ENCODE results near the gene CD300E.
A peak's percentile ranks its signal among the peaks of the same experiment; 100 is the strongest.
"Not testable (repeated sequence)": the region's sequence is repeated elsewhere in the genome, so short reads cannot be mapped to it uniquely, and the experiment has no call there.

Gene CD300E

GRCh38 chr17:74633326-74633725 lies 9.8 kb upstream of the CD300E start:
- no peak for DNase-seq

- no peak for DNase-seq
Measured at GRCh38 chr17:74632617-74633016, 9.1 kb upstream of the CD300E start.

DNA sequence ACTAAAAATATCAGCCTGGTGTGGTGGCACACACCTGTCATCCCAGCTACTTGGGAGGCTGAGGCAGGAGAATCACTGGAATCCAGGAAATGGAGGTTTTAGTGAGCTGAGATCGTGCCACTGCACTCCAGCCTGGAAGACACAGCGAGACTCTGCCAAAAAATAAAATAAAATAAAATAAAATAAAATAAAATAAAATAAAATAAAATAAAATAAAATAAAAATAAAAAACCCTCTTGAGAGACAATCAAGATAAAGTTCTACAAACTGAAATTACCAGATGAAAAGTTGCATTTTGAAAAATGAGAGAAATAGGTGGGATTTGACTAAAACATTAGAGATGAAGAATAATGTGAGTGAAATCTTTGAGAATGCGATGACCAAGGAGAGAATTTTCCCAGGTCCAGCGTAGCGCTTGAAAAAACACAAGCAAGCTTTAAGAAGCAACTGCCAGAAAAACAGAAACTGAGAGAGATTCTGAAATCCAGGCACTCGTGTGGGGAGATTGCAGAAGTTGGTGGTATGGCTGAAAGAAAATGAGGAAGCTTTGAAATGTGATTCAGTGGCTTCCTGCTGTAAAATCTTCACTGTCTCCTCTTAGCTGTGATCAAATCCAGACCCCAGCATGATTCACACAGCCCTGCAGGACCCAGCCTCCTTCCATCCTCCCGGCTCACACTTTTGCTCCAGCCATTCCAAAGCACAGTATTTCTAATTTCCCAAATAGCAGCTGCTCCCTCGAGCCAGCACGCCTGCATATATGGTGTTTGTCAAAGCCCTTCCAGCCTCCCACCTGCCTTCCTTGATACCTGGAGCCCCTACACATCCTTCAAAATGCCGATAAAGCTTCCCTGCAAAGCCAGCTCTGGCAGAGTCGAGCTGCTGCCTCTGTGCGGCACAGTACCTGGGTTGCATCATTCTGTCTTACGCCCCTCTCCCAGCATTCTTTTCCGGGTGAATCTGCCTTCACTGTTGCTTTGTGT lies 8.2 kb upstream of the CD300E start:
- DNase-seq, result no peak

DNA sequence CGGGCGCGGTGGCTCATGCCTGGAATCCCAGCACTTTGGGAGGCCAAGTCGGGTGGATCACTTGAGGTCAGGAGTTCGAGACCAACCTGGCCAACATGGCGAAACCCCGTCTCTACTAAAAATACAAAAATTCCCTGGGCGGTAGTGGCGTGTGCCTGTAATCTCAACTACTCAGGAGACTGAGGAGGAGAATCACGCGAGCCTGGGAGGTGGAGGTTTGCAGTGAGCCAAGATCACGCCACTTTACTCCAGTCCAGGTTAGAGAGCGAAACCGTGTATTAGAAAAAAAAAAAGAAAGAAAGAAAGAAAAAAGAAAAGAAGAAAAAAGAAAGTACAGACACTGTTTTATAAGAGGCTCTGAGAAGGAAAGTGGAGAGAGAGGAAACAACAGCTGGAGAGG lies 6.7 kb upstream of the CD300E start:
- DNase-seq, result not testable (repeated sequence)

DNA sequence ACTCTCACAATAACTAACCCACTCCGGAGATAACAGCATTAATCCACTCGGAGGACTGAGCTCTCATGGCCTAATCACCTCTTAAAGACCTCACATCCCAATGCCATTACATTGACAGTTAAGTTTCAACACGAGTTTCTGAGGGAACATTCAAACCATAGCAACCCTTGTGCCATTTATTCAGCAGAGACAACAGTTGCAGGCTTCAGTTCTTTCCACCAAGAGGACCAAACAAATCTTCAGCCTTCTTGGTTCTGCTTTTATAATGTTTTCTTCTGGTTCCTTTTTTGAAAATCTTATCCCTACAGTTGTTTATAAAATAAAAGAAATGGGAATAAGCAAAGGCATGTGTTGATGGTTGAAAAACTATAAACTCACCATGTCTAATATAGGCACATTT lies 2.1 kb upstream of the CD300E start:
- DNase-seq, result no peak

- no peak for DNase-seq
Measured at GRCh38 chr17:74624131-74624530, 593 bp upstream of the CD300E start.

- DNase-seq, result no peak
Measured at GRCh38 chr17:74619077-74619673, 4.4 kb downstream of the CD300E start.

- no peak for DNase-seq
Measured at GRCh38 chr17:74618451-74618850, 5.1 kb downstream of the CD300E start.

DNA sequence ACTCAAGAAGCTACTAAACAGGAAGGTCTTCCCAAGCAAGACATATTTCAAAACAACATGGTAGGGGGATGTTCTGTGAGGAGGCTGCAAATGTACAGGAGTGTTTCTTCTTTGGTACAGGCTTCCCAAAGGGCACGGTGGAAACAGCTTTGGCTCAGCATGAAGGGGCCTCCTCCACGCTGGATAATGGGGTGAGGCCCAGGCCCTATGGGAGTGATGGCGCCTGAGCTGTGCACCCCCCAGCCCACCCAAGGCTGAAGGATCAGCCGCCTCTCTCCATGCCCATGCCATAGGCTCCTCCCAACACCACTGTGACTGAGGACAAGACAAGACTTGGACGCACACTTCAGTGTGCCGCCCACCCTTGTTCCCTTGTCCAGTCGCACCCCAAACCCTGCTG lies 6.8 kb downstream of the CD300E start:
- no peak for DNase-seq

DNA sequence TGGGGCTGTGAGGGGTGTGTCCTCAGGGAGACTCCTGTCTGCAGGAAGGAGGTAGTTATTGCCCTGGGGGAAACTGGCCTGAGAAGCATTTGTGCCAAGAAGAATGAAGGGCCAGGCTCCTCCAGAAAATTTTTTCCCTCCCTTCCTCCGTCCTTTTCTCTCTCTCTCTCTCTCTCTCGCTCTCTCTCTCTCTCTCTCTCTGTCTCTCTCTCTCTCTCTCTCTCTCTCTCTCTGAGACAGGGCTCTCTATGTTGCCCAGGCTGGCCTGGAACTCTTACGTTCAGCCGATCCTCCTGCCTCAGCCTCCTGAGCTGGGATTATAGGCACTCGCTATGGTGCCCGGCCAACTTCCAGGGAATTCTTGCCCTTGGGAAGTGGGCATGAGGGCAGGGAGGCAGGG lies 11.5 kb downstream of the CD300E start:
- no peak for DNase-seq

DNA sequence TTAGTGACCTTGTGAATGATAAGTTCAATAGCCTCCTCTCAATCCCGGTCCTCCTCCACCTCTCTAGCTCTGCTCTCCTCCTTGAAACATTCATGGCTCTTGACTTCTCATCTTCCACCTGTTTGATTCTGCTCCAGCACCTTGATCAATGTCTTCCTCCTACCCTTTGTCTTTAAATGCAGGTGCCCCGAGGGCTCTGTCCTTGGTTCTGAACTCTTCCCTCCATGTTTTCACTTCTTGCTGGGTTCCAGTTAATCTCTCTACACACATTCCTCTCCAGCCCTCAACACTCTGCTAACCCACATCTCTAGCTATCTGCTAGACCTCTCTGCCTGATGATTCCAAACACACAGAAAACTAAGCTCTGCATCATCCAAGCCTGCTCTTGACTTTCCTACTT lies 13.4 kb downstream of the CD300E start:
- DNase-seq, result no peak

GRCh38 chr17:74608511-74608910 lies 15.0 kb downstream of the CD300E start:
- no peak for DNase-seq

DNA sequence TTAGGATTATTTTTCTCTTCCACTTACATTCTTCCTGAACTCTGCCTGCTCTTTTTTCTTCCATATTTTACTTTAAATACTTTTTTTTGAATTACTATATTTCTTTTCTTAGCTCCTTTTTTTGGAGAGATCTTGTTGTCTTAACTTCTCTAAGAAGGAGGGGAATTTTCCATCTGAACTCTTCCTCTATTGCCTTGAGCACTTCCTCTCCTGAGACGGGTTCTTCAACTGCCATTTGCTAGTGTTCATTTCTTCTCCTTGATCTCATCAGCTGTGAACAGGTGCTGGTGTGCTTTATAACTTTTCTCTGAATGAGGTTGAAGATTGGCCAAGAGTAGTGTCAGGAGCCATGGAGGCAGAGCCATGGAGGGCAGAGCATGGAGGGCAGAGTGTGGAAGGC lies 16.3 kb downstream of the CD300E start:
- no peak for DNase-seq

DNA sequence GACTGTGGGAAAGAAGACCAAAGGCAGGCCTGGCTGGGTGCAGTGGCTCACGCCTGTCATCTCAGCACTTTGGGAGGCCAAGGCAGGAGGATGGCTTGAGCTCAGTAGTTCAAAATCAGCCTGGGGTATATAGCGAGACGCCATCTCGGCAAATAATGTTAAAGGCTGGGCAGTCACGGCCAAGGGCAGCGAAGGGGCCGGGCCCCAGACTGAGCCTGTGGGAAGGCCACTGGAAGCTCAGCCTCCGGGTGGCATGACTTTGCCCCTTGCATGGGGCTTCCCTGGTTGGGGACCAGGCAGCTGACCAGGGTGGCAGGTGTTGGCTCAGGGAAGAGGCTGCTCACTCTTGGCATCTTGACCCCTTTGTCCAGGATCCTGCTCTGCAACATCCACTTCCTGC lies 17.5 kb downstream of the CD300E start:
- no peak for DNase-seq

DNA sequence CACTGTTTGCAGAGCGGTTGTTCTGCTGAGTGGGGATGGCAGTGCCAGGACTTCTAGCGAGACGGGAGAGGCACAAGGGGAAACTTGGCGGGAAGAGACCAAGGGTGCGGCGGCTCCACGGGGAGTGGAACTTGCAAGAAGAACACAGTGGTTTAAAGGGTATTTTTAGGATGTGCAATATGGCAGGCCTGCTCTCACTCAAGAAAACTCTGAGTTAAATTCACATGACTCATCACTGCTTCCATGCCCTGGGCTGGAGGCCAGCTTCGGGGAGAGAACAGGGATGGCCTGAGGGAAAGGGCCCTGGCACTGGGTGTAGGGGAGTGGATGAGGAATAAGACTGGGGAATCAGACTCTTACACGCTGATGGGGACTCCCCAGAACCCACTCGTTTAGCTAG lies 18.2 kb downstream of the CD300E start:
- DNase-seq, result no peak

DNA sequence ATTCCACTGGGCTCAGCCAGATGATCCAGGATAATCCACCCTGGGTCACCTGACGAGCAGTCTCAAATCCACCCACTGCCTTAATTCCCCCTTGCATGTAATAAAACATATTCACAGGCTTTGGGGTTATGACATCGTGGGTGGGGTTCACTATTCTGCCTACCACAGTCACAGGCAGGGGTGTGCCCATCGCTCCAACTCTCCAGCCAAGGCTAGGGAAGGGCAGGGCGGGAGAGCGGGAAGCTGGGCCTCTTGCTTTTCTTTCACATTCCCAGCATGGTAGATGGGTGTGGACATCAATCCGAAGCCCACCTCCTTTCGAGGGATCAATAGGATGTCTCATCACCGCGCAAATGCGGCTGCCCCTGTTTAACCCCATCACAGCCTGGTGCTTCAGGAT lies 18.8 kb downstream of the CD300E start:
- DNase-seq, result no peak

DNA sequence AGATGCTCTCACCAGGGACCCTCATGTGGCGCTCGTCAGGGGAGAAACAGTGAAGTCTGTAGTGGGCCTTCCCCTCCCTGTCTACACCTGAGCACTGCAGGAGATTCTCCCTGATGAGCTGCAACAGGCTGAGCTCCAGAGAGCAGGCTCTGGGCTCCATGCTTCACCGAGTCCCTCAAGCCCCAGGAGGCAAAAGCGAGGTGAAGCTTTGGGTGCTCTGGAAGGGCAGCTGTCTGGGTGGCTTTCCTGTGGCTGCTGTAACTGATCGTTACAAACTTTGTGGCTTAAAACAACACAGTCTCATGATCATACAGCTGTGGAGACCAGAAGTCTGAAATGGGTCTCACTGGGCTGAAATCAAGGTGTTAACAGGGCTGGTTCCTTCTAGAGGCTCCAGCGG lies 19.3 kb downstream of the CD300E start:
- no peak for DNase-seq

DNA sequence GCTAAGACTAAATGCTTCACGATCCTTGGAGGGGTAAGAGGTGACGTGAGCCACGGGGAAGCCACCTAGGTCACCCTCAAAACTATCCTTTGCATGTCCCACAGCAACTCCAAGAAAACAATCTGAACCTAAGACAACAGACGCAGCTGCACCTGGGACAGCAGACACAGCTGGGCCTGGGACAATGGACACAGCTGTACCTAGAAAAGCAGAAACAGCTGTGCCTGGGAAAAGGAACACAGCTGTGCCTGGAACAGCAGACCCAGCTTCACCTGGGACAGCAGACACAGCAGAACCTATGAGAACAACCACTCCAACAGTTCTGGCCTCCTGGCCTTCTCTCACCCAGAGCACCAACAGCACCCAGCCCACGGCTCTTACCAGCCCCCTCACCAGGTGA lies 19.8 kb downstream of the CD300E start:
- no peak for DNase-seq

GRCh38 chr17:74603037-74603635 lies 20.4 kb downstream of the CD300E start:
- DNase-seq, result no peak

DNA sequence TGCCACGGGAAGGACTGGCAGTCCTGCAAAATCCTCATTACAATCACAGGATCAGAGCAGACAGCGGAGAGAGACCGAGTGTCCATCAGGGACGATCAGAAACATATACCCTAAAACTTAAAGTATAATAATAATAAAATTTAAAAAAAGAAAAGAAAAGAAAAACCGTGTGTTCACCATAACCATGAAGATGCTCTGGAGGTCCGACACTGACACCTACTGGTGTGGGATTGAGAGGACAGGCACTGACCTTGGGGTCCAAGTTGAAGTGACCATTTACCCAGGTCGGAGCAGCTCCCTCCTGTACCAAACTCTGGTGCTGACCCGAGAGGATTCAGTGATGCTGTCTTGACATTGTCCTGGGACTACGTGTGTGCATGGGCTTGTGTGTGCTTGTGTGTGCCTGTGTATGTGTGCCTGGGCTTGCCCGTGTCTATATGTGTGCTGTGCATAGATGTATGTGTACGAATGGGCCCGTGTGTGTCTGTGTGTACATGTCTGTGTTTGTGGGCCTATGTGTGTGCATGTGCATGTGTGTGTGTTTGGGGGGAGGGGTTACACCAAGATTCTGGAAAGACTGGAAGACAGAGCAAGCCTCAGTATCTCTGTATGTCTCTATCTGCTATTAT lies 21.5 kb downstream of the CD300E start:
- peak; percentile 41 for DNase-seq

GRCh38 chr17:74599448-74599939 lies 24.0 kb downstream of the CD300E start:
- peak; percentile 3 for DNase-seq

DNA sequence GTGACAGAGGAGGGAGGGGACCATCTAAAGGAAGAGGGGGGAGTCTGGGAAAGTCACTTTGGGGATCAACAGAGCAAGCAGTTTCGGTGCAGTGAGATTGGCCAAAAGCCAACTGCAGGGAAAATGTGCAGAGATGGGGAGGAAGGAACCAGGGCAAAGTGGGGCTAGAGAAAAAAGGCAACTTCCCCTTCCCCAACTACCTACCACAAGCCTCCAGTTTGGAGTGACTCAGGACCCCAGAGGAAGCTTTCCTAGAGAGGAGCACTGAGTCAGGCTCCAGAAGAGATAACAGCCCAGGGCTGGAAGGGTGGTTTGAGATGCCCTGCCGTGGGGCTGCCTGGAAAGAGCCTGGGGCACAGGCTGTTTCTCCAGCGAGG lies 24.5 kb downstream of the CD300E start:
- DNase-seq, result no peak

- DNase-seq, result no peak
Measured at GRCh38 chr17:74598346-74599022, 25.1 kb downstream of the CD300E start.

Measured in NCI-H1092 treated with DMSO at 0.1 percent for 48 hours (cell line).